Left ventricle myocardium inferior (tissue), 1 donor: ENCODE data around the gene KCNK5. TPM values are rescaled to one million over a fixed set of nuclear protein-coding genes. Genes with fewer than 3 reads are reported as not detected.

Experiments used
- DNase-seq: peaks from one replicate; pipeline ENCODE4 v3.0.0-alpha.2; 2020
- H3K27ac ChIP-seq: fragments of 200-600 bp; replicated peaks from 2 replicates; pipeline ENCODE4 v1.8.0; 2021
- H3K27me3 ChIP-seq: fragments of 200-600 bp; 2 replicates; pipeline ENCODE4 v1.8.0; 2021; ENCODE audit warnings: low read depth
- H3K36me3 ChIP-seq: fragments of 200-600 bp; 2 replicates; pipeline ENCODE4 v1.8.0; 2021
- H3K4me1 ChIP-seq: fragments of 200-600 bp; 2 replicates; pipeline ENCODE4 v1.8.0; 2021
- H3K4me3 ChIP-seq: fragments of 200-600 bp; 2 replicates; pipeline ENCODE4 v1.8.0; 2021; ENCODE audit warnings: mild to moderate bottlenecking, moderate library complexity
- H3K9me3 ChIP-seq: fragments of 200-600 bp; replicated peaks from 2 replicates; pipeline ENCODE4 v1.8.0; 2021
- intact Hi-C: fragments of 100-400 bp; cut with micrococcal nuclease; formaldehyde crosslinking; loops from one replicate; pipeline ENCODE4 v1.11.0; 2022
- total RNA-seq: library from RNA; stranded (reverse); fragmentation: NEBNext Ultra II Directional; extraction: Animal tissue kit (Norgen Biotek cat#: 25700); gene quantifications from one replicate; pipeline ENCODE4 v1.2.1, GENCODE V29; 2021
- TF ChIP-seq, protein P1 (sequence below): fragments of 200-600 bp; IDR thresholded peaks from 2 replicates; pipeline ENCODE4 v1.8.0; 2021; ENCODE audit warnings: antibody characterized with exemption, mild to moderate bottlenecking, borderline replicate concordance
- donor health status: DM: no; HTN: yes; CAD: no; lungs with severe emphysema.

KCNK5 gene
- total RNA-seq, 1 donor from 2014 or later: 0.47 TPM

DNA sequence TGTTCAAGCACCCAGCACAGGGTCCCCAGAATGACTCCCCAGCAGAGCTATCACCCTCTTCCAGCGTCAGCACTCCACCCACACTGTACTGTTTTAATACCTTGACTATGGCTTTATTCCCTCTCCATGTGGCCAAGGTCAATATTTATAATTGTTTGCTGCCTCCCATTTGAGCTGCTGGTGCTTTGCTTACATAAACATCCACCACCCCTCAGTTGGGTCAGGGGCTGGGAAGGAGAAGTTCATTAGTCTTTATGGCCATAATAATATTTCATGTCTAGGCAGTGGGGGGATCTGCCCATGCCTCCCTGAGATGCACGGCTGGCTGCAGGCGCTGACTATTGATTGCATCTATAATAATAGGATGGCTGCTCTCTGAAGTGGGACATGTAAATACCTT, 72.5 kb downstream of the KCNK5 start:
- no peak overlapping the region for H3K27ac ChIP-seq
- no peaks in the 10 kb centered on the region for H3K36me3 ChIP-seq
- H3K9me3 ChIP-seq: peaks cover 6% of the 10 kb centered on the region
- H3K4me1 ChIP-seq: peaks cover 5% of the 10 kb centered on the region
- TF ChIP-seq, protein P1, sequence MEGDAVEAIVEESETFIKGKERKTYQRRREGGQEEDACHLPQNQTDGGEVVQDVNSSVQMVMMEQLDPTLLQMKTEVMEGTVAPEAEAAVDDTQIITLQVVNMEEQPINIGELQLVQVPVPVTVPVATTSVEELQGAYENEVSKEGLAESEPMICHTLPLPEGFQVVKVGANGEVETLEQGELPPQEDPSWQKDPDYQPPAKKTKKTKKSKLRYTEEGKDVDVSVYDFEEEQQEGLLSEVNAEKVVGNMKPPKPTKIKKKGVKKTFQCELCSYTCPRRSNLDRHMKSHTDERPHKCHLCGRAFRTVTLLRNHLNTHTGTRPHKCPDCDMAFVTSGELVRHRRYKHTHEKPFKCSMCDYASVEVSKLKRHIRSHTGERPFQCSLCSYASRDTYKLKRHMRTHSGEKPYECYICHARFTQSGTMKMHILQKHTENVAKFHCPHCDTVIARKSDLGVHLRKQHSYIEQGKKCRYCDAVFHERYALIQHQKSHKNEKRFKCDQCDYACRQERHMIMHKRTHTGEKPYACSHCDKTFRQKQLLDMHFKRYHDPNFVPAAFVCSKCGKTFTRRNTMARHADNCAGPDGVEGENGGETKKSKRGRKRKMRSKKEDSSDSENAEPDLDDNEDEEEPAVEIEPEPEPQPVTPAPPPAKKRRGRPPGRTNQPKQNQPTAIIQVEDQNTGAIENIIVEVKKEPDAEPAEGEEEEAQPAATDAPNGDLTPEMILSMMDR: no peak
- DNase-seq: no peak
- intact Hi-C loops: no loop called here
- no peak overlapping the region for H3K4me3 ChIP-seq
- H3K27me3 ChIP-seq: peaks cover 24% of the 10 kb centered on the region

DNA sequence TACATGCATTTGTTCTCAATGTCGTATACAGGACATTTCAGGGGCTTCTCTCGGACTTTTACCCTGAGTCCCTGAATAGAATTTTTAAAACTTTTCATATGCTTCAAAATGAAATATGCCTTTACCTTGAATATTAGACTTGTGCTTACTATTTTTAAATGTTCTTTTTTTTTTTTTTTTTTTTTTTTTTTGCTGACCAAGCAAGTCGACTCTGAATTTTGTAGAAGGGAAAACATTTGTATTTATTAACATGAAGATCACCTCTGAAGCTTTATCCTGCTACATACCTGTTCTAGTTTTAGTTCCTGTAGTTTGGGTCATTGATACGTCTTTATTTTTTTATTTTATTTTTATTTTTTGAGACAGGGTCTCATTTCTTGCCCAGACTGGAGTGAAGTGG, 74.6 kb downstream of the KCNK5 start:
- Histone ChIP-seq H3K27ac (no peak overlapping the region), H3K27me3 (peaks cover 41% of the 10 kb centered on the region), H3K36me3 (no peaks in the 10 kb centered on the region), H3K4me1 (peaks cover 5% of the 10 kb centered on the region), H3K9me3 (peaks cover 2% of the 10 kb centered on the region), H3K4me3 (no peak overlapping the region)
- intact Hi-C loops: no loop called here
- TF ChIP-seq, protein P1: no peak
- no peak for DNase-seq

DNA sequence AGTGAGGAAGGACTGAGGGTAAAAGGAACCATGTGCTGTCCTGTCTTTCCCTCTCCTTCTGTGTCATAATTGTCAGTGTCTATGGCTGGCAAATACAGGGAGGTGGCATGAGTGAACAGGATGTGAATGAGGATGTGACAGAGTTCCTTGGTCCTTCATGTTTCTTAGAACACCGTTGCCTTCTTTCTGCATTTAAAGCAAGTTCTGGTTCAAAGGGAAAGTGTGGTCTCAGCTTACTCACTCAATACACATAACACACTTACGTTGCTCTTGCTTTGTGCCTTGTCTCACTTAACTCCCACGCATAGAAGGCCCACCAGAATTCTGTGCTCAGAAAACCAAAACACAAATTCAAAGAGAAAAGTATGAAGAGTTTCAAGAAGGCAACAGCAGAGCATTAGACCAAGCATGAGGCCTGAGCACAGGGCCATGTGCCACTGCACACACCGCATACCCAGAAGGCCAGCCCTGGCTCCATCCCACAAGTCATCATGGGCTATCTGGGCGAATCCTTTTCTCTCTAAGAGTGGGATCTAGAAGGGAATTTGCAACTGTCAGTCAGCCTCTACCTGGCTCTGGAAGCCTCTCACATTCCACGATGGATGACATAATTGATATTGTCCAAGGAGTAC, 75.4 kb downstream of the KCNK5 start:
- TF ChIP-seq, protein P1: no peak
- no peaks in the 10 kb centered on the region for H3K36me3 ChIP-seq
- no peaks in the 10 kb centered on the region for H3K9me3 ChIP-seq
- peaks cover 5% of the 10 kb centered on the region for H3K4me1 ChIP-seq
- no peak overlapping the region for H3K4me3 ChIP-seq
- H3K27me3 ChIP-seq: peaks cover 45% of the 10 kb centered on the region
- H3K27ac ChIP-seq: no peak overlapping the region
- no peak for DNase-seq
- intact Hi-C loops: no loop called here

DNA sequence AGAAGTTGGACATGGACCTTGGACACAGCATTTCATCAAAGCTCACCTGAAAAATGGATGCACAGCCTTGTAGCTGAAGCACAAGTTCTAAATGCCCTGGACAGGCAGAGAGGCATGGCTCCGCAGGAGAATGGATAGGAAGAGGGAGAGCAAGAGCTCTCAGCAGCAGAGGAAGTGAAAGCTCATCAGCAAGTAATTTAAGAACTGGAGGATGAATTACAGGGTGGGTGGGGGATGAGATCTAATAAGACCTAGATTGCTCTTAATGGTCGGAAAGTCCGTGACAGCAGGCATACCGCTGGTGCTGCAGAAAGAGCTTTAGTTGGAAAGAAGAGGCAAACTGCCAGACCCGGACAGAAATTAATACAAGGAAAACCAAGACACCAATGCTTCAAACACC, 77.0 kb downstream of the KCNK5 start:
- Histone ChIP-seq H3K27me3 (peaks cover 52% of the 10 kb centered on the region), H3K4me1 (peaks cover 5% of the 10 kb centered on the region), H3K36me3 (no peaks in the 10 kb centered on the region), H3K27ac (no peak overlapping the region), H3K4me3 (no peak overlapping the region), H3K9me3 (no peaks in the 10 kb centered on the region)
- intact Hi-C loops: no loop called here
- no peak for DNase-seq
- TF ChIP-seq, protein P1: no peak

DNA sequence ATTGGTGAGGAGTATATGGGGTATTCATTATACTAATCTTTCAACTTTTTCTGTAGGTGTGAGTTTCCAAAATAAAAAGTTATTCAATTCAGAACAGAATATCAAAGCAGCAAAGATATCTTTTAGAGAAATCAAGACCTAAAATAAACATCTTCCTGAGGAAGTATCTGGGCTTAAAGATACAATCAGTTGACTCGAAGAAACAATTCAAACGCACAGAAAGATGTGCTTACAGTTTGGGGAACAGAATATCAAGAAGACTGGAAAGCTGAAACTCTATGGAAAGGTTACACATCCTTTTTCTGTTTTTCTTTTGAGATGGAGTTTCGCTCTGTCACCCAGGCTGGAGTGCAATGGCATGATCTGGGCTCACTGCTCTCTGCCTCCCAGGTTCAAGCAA, 78.1 kb downstream of the KCNK5 start:
- Histone ChIP-seq H3K4me1 (peaks cover 5% of the 10 kb centered on the region), H3K27me3 (peaks cover 55% of the 10 kb centered on the region)
- TF ChIP-seq, protein P1: no peak

More for the DNA sequence above, 78.1 kb downstream of the KCNK5 start:
- intact Hi-C loops: no loop called here
- no peak overlapping the region for H3K4me3 ChIP-seq
- H3K36me3 ChIP-seq: no peaks in the 10 kb centered on the region
- H3K9me3 ChIP-seq: no peaks in the 10 kb centered on the region
- DNase-seq: no peak
- H3K27ac ChIP-seq: no peak overlapping the region
